Amygdala (tissue), 56 donors: ENCODE results near the gene CTCFL.
A peak's percentile ranks its signal among the peaks of the same experiment; 100 is the strongest.

Source experiments
- DNase-seq, 56 donors: peaks; one replicate each; lab custom pipeline; 2025; lab: John Stamatoyannopoulos, UW

Gene CTCFL

DNA sequence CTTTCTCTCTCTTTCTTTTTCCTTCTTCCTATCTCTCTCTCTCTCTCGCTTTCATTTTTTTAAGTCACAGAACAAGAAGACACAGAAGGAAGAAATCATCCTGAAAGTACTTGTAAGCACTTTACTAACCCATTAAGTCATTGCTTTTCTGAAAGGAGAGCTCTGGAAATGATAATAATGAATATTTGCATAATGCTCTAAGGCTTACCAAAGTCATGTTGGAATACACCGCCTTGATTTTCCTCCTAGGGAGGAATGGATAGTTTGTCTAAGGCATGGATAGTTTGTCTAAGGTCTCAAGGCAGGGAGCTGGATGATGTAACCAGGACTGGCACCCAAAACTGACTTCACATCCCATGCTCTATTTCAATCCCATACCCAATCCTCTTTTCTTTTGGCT, 12.9 kb upstream of the CTCFL start:
- no peak for DNase-seq

DNA sequence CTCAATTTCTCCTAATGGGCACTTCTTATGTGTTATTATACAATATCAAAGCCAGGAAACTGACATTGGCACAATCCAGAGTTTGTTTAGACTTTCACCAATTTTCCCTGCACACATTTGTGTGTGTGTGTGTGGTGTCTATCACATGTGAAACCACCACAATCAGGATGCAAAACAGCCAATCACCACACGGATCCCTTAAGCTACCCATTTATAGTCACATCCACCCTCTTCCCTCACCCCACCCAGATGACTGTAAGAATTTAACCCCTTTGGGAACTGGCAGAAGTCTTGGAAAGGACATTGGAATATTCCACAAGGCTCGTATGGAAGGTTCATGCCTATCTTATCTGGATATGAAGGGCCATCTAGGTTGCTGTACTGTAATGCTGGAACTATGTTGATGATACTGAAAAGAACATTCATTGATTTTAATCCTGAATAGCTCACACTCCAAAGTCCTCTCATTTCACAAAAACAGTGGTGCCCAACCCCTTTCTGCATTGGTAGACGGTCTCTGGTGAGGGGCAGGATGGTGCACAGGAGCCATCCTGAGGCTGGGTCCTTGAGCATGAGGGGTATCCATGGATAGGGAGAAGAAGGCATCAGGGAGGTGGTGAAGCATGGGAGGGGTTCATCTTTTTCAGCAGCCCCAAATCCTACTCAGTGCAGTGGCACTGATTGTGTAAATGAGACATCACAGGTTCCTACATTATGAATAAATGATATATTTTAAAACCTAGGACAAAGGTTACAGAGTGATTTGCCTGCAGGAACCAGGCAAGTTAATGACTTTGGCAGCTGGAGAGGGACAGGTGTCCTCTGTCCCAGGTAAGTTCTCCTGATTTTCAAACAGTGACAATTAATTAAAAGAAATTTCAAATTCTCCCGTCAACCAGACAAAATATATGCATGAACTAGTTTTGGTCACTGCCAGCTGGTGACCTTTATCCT, 12.1 kb upstream of the CTCFL start:
- no peak for DNase-seq

DNA sequence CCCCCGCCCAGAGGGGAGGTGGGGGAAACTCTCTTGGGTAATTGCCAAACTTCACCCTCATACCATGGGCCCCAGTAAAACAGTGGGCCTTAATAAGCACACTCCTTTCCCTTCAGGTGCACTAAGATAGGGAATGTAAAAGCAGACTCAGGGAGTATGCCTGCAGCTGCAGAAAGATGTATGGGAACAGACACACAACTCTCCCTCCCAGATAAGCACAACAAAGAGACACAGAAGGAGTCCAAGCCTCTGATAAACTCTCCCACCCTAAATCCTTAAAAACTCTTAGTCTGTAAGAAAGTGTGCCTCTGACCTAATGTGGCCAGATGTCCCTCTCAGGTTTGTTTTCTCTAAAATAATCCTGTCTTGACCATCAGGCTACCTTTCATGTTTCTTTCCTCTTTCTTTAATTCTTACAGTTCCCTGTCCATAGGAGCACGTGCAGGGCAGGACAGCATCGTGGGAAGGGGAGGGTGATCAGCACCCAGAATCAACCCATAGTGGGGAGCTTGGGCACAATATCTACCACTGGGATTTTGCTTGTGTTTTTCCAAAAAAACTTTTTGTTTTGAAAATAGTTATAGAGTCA, 11.3 kb upstream of the CTCFL start:
- DNase-seq = no peak

DNA sequence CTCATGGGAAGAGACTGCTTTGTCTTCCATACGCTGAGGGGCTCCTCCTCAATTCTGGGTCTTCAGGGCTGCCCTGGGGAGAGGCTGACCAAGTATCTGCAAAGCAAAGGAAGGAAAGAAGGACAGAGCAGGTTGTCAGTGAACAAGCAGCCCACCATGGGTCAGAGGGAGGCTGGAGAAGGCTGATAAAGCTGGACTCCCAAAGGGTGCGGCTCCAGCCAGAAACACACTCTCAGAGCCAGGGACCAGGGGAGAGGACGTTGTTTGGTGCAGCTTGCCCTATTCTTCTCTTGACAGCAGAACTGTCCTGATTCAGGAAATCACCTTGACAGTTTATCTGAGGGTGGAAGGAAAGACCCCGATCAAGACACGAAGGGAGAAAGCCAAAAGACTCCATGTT, 10.4 kb upstream of the CTCFL start:
- DNase-seq = no peak

DNA sequence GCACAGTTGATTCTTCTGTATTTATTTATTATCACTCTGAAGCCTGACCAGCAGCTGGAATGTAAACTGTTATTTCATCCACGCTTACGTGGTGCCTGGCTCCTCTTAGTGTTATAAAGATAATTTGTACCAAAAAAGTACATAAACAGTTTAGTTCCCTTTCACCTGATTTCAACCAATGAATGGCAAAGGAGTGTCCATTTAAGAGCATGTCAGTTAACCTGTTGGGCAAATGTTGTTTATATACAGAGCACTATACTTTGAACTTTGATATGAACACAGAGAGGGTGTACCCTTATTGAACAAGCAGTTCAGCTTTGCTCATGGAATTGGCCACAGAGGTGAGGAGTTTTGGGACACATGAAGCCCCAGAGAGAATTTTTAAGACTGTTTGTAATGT, 7.2 kb upstream of the CTCFL start:
- DNase-seq = no peak

DNA sequence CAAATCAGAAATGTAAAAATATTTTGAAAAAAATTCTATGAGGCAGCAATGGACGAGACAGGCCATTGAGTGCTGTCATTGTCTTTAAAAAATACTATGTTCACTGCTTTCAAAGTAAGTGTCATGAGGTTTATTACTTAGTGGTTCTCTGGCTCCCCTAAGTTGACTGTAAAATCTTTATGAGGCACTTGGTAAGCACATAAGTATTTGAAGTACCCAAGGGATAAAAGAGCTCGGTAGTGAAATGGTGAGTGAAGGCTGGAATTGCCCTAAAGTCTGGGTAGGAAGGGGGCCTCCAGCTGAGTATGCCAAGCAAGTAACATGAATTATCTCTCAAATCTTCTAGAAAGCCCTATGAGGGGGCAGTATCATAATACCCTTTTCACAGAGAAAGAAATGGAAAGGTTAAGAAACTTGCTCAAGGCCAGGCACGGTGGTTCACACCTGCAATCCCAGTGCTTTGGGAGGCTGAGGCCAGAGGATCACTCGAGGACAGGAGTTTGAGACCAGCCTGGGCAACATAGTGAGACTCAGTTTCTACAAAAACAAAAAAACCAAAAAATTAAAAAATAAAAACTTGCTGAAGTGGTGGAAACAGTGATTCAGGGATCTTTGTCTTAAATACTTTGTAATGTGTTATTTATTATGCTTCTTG, 5.5 kb upstream of the CTCFL start:
- DNase-seq = no peak

DNA sequence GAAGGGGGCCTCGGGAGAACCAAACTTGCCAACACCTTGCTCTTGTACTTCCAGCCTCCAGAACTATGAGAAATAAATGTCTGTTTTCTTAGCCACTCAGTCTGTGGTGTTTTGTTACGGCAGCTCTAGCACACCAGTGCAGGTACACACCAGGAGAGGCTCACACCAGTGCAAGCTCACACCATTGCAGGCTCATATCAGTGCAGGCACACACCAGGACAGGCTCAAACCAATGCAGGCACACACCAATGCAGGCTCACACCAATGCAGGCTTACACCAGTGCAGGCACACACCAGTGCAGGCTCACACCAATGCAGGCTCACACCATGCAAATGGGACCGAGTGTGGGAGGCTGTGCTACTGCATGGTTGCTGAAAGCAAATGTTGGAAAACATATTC, 4.9 kb upstream of the CTCFL start:
- no peak for DNase-seq

DNA sequence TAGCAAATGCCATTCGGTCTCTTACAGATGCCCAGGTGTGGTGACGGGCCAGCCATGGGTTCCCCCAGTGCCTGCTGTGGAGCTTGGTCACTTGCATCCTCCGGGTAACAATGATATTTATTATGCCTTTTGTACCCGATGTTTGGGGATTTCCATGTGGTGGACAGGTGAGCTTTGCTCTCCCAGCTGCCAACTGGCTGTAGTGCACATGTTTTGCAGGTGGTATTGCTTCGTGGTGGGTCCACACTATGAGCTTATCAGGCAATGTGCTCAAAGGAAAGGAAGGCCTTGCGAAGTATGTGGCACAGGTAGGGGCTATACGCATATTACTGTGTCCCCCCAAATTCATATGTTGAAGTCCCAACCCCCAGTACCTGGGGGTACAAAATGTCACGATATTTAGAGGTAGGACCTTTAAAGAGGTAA, 4.2 kb upstream of the CTCFL start:
- no peak for DNase-seq

DNA sequence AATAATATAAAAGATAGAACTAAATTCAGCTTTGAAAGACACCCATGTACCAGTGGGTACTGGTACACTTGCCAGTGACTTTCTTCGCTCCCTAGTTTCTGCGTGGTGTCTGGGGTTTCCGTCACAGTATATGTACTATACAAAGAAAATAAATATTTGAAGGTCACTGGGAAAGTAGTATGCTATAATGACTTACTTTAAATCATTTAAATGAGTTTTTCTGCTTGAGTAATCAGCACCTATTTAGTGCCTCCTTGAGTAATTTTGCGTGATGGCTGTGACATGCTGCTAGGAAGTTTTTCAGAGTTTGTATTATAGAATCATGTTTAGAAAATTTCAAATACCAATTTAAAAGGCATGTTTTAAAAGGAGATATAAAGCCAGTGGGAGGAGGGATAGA, 3.2 kb upstream of the CTCFL start:
- no peak for DNase-seq

DNA sequence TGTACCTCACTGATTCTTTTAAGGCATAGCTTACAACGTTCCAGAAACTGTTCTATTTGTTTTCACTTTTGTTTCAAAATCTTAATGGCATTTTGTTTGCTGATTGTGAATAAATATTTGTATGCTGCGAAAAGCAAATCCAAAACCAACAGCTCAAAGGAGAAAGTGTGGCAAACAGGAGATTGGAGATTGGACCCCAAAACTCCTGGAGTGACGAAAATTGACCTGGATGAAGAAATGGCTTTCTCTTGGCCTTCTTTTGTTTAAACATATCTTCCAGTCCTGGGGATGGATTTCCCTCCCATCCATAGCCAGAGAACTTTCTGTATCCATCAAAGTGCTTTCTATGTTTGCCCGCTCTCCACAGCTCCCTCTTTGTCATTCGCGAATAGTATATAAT, 2.8 kb upstream of the CTCFL start:
- DNase-seq = no peak

DNA sequence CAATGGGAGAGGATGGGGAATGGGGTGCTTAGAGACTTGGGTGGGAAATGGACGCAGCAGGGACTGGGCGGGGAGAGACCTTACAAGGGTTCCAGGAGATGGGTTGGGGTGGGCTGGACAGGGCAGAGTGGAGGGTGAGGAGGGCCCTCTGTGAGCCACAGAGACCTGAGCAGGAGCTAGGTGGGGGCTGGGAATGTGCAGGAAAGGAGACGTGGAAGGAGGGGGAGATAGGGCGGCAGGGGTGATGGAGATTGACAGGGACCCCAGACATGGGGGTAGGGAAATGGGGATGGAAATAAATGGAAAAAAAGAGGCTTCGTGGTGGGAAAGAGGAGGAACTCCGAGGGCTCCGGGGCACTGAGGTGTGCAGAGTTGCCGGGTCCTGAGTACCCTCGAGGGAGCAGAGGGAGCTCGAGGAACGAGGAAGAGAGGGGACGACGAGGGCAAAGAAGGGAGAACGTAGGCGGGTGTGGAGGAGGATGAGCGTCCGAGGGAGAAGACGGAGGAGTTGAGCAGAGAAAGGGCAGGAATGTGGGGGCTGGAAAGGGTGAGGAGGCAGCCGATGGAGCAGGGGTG, 2.0 kb upstream of the CTCFL start:
- no peak for DNase-seq

DNA sequence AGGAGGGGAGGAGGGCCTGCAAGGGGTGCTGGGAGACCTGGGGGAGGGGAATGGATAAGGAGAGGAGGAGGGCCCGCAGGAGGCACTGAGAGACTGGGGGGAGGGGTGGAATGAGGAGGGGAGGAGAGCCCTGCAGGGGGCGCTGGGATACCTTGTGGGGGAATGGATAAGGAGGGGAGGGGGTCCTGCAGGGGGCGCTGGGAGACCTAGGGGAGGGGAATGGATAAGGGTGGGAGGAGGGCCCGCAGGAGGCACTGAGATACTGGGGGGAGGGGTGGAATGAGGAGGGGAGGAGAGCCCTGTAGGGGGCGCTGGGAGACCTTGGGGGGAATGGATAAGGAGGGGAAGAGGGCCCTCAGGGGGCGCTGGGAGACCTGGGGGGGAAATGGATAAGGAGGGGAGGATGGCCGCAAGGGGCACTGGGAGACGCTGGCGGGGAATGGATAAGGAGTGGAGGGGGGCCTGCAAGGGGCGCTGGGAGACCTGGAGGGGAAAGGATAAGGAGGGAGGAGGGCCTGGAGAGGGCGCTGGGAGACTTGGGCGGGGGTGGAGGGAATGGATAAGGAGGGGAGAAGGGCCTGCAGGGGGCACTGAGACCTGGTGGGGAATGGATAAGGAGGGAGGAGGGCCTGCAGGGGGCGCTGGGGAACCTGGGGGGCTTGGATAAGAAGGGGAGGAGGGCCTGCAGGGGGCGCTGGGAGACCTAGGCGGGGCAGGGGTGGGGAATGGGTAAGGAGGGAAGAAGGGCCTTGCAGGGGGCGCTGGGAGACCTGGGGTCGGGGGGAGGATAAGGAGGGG, 1.3 kb upstream of the CTCFL start:
- DNase-seq = no peak

DNA sequence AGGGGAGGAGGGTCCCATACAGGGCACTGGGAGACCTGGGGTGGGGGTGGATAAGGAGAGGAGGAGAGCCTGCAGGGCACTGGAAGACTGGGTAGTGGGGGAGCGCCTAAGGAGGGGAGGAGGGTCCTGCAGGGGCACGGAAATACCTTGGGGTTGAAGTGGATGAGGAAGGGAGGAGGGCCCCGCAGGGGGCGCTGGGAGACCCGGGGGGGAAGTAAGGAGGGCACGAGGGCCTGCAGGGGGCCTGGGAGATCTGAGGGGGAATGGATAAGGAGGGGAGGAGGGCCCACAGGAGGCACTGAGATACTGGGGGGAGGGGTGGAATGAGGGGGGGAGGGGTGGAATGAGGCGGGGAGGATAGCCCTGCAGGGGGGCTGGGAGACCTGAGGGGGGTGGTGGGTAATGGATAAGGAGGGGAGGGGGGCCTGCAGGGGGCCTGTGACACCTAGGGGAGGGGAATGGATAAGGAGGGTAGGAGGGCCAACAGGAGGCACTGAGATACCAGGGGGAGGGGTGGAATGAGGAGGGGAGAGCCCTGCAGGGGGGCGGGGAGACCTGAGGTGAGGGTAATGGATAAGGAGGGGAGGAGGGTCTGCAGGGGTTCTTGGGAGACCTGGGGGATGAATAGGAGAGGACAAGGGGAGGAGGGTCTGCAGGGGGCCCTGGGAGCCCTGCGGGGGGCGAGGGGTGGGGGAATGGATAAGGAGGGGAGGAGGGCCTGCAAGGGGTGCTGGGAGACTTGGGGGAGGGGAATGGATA, 567 bp upstream of the CTCFL start:
- no peak for DNase-seq

DNA sequence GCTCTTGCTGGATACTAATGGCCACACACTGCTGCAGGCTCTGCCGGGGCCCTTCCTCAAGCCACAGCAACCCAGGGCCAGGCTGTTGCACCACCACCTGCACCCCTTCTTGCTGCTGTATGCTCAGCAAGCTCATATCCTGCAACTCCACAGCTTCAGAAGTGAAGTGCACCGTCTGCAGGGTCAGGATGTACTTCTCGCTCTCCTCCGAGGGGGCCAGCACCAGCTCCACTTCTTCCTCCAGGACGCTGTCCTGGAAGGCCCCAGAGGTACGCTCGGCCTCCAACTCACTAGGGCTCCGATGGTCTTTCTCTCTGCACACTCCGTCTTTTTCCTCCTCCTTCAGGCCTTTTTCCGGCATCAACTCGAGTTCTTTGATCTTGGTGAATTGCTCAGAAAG, 1.2 kb downstream of the CTCFL start:
- DNase-seq = no peak

DNA sequence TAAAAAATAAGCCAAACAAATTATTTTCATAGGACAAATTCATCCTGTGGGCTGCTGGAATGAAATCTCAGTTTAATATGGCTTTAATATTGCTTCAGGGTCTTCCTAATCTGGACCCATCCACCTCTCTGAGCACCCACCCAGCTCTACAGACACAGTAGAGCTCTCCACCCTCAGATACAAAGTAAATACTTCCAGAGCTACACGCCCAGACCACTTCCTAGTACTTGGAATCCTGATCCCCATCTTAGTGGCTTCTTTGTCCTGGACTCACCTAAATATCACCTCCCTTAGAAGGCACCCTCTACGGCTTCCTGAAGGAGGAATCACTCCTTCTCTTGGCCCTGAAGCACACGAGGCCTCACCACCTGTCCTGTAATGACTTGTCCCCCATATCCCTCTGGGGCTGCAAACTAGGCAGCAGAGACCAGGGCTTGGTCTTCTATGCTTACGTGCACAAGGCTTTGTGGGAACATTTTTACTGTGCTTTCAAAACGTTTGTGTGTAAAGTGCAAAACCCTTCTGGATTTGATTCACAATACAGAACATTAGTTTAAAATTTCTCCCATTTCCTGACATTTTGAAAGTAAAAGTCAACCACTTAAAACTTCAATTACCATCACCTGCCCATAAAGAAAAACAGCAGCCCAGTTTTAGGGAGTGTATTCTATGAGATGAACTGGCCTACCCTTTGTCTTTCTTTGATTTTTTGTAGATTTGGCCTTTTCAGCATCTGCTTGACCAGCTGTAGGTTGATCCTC, 2.4 kb downstream of the CTCFL start:
- DNase-seq = no peak

DNA sequence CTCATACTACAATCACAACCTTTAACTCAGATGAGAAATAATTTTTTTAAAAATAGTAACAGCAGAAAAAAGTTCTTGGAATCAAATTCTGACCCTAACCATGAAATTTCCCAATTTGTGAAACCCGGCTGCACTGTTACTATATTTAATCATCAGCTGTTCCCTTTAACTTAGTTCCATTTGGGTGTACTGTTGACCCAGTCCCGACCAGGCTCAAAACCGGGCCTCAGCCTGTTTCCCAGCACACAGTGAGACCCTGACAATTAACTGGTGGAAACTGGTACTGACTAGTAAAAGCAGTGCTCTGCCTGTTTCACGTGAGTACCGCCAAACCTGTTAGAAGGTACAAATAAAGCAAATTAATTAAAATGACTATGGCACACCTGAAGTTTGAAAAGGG, 7.0 kb downstream of the CTCFL start:
- DNase-seq = no peak

DNA sequence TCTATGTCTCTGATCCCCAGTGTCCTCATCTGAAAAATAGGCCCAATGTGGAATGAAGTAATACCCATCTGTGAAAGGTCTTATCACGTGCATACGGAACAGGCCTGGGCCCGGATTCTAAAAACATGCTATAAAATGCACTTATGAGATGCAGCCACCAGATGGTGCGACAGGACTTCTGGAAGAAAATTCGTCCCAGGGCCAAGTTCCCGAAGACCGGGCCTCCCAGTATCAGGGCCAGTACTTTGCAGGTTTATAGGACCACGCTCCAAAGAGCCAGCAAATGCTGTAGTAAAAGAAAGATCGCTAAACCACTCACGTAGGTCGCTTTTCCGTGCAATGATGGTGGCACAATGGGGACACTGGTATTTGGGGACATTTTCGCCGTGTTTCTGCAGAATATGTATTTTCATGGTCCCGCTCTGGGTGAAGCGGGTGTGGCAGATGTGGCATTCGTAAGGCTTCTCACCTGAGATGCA, 10.6 kb downstream of the CTCFL start:
- DNase-seq = peak in 47 of 56 donors; percentile 7 to 81 (median 38)

DNA sequence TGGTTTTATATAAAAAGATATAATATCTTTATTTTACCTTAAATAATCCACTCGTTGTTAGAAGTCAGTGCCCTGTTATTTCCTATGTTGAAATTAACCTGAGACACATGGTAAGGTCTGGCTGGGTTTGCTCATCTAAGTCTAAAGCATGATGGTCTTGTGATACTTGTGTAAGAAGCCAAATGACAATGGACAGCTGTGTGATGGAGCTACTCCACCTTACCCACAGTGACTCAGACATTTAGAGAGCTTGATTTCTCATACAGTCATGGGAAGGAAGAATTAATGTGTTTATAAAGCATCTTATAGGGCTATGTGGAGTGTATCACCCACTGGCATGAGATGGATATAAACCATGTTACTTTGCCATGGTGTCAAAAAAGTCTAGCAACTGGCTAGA, 11.7 kb downstream of the CTCFL start:
- no peak for DNase-seq

DNA sequence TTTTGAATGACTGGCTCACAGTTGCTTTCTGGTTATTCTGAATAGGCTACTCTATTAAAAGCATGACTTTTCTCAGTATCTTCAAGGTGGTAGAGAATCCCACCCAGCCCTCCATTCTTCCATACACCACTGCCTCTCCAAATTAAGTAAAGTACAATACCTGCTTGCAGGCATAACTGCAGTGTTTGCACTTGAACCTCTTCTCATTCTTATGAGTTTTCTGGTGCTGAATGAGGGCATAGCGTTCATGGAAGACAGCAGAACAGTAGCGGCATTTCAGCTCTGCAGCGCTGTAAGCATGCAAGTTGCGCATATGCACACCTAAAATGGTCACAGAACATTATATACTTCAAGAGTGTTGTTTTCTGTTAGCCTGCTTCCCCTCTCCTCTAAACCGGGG, 12.5 kb downstream of the CTCFL start:
- no peak for DNase-seq
